Fibroblast of skin of left quadriceps (primary cell): Measurements from ENCODE around the gene ELP4.

Experiments
- DNase-seq, 2 experiments: peaks; one replicate each; pipeline ENCODE4 v3.0.0-alpha.2; 2013; ENCODE audit warnings: low read depth in 2 of 2

The ELP4 gene

GRCh38 chr11:31812383-31813381, 303.1 kb downstream of the ELP4 start:
- DNase-seq, result no peak

DNA sequence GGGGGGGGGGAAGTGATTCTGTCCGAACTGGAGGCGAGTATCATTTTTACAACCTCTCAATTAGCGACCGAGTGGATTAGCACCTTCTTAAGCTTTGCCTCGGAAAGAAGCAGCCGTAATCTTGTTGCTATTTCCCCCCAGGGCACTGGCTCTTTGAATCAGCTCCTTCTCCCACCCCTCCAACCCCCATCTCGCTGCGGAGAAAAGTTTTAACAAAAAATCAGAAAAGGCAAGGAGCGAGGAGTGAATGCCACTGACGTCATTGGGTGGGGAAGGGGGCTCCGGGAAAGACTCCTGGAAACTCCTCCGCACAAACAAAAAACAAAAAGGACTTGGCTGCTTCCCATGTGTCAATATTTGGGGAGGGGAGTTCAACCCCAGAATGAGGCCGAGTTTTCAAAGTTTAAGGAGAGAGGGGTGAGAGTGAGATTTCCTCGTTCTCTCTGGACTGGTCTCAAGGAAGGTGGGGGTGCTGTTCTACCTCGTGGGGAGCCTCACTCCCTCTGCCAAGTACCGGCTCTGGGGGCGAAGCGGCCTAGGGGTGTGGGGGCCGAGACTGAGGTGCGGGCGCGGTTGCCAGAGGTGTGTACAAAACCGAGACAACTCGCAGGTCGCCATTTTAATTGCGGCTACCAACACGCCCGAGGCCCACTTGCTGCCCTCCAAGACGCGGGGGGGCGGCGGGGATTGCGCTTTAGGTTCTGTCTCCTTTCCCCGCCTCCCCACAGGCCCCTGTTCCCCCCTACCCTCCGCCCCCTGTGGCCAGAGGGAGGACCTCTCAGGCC, 304.0 kb downstream of the ELP4 start:
- DNase-seq, result no peak

GRCh38 chr11:31814176-31814868, 304.8 kb downstream of the ELP4 start:
- DNase-seq, result no peak

- no peak for DNase-seq
Measured at GRCh38 chr11:31815711-31816467, 306.3 kb downstream of the ELP4 start.

GRCh38 chr11:31816468-31817053, 307.0 kb downstream of the ELP4 start:
- DNase-seq, result no peak

DNA sequence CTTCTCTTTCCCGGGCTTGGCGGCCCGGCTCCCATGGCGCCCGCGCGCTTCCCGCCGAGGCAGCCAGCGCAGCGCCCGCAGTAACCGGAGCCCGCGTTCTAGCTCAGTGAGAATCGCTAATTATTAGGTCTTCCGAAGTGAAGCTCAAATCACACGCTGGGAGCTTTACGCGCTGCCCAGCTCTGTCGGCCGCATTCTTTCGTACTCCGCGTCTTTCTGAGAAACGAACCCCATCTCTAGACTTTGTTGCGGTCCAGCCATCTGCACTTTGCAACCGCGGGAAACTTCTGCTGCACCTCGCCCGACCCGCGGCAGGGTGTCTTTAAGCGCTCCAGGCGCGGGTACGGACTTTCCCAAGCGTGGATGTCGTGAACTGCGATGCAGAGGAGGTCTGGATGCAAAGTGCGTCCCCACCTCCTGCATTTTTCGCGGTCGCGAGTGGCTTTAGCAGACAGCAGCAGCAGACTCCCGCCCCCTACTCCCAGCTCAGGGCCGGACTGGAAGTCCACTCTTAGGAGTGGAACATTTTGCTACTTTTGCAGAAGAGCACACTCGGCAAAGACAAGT, 307.6 kb downstream of the ELP4 start:
- DNase-seq, result no peak

GRCh38 chr11:31817621-31818424, 308.3 kb downstream of the ELP4 start:
- DNase-seq, result no peak

DNA sequence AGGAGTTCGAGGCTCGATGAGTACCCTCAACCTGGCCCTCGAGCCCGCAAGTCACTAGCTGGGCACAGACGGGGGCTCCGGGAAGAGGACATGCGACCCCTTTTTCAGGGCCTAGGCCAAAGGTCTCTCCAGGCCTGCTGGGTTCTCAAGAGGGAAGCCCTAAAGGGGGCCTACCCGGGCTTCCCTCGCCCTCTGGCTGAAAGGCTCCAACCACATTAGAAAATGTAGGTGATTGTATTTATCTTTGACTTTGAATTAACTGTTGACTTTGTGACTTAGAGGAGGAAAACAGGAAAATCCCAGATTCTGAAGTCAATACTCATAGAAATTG, 308.8 kb downstream of the ELP4 start:
- DNase-seq, result no peak

- DNase-seq, result no peak
Measured at GRCh38 chr11:31818874-31819331, 309.3 kb downstream of the ELP4 start.

GRCh38 chr11:31819621-31820437, 310.3 kb downstream of the ELP4 start:
- no peak for DNase-seq

- DNase-seq, result no peak
Measured at GRCh38 chr11:31820438-31820818, 310.9 kb downstream of the ELP4 start.

- no peak for DNase-seq
Measured at GRCh38 chr11:31821235-31821764, 311.7 kb downstream of the ELP4 start.

DNA sequence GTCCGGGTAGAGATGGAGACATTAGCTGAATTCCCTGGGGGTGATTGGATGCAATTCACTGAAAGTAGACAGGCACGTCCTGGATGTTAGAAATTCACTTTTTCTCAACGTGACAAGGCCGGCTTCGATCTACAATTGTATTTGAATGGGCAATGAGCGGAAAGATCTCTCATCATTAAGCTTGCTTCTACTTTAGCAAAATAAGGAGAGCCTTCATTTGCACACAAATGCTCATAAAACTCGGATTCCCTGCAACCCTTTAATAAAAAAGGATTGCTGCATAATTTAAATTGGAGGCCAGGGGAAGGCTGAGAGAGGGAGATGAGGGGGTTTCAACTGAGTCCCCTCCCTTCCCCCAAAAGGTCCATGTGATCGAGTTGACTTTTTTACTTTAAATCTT, 312.2 kb downstream of the ELP4 start:
- DNase-seq, result no peak

DNA sequence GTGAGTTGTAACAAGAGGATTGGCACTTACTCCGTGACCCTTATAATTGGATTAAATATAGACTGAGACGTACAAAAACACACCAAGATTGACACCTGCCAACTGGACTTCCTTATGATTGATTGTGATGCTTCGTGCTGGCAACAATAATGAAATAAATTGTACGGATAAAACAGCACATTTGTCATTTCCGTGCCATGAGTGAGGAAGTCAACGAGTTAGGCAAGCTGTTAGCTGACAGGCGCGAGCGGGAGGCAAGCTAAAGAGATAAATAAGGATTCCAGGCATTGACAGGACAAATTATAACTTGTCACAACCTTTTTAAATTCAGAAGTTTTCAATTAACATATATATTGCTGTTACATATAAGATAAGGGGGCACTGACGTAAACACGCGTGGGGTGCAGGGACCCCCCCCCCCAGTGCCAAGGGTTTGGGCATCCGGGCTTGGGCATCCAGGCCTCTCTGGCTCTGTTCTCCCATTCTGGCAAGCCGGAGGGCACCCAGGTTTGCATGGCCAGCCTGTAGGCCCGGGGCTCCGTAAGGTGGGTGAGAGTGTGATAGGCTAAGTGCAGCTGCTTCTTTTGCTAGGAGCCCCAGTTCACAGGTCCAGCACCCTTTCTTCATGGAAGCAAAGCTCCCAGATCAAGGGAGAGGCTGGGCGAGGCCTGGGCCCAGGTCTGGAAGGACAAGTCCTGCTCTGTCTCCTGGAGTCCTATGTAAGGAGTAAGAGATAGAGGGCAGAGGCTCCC, 312.8 kb downstream of the ELP4 start:
- DNase-seq, result no peak

- no peak for DNase-seq
Measured at GRCh38 chr11:31822927-31823643, 313.5 kb downstream of the ELP4 start.

DNA sequence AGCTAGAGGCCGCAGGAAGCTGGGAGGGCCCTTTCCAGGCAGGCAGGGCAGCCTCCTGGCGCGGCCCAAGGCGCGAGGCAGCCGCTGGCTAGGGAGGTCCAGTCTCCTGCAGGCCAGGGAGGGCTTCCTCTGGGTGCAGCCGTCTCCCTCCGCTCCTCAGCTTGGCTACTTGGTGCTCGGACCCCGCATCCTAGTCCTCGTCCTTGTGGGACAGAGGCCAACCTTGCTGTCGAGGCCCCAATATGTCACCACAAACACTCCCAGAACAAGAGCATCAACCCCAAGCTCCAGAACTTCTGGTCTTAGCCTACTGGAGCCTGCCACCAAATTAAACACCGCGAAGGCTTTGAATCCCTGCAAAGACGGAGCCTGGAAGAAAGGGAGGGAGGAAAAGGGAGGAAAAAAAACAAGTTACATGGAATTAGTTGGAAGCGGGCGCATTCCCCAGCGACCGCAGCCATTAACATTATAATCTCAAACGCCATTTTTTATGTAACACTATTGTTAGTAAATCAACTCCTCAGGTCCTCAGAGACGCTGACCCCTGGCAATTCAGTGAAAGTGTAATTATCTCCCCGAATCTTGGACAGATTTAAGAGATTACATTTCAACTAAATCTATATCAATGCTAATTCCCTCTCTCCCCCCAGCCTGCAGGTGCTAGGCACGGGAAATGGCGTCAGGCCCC, 314.2 kb downstream of the ELP4 start:
- no peak for DNase-seq
